ENCODE data around the gene CLSTN2. TPM values are rescaled to one million over a fixed set of nuclear protein-coding genes. Genes with fewer than 3 reads are reported as not detected.

Gene CLSTN2
- polyA plus RNA-seq, 12 donors, result 2.5 to 5.7 (median 3.4) TPM; not detected in 1

GRCh38 chr3:140148824-140149390 is 213.9 kb downstream of the CLSTN2 start:
- DNase-seq, result no peak

- DNase-seq, result no peak
Measured at GRCh38 chr3:140151321-140151720, 216.3 kb downstream of the CLSTN2 start.

- DNase-seq, result no peak
Measured at GRCh38 chr3:140152851-140153639, 218.1 kb downstream of the CLSTN2 start.

- DNase-seq, result no peak
Measured at GRCh38 chr3:140153736-140154135, 218.8 kb downstream of the CLSTN2 start.

GRCh38 chr3:140157161-140157560 is 222.2 kb downstream of the CLSTN2 start:
- DNase-seq, result no peak

DNA sequence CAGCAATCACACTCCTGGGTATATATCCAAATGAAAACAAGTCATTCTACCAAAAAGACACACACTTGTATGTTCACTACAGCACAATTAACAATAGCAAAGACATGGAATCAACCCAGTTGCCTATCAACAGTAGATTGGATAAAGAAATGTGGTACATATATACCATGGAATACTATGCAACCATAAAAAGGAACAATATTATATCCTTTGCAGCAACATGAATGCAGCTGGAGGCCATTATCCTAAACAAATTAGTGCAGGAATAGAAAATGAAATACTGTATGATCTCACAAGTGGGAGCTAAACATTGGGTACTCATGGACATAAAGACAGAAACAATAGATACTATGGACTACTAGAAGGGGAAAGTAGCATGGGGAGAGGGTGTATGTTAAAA is 224.7 kb downstream of the CLSTN2 start:
- DNase-seq, result no peak

DNA sequence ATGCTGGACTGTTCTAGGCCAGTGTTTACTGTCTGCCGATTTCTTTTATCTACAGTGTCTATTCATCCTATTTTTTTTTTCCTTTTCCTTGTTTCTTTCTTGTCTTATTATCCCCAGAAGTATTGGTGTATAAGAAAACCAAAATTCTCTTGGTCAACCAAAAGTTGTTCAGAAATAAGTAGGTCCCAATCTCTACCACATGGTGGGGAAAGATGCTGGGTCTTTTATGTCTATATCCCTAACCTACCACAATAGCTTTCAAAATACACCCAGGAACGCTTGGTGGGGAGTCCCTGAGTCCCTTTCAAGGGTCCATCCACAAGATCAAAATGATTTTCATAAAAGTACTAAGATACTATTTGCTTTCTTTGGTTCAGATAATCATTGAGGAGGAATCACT is 225.6 kb downstream of the CLSTN2 start:
- no peak for DNase-seq

DNA sequence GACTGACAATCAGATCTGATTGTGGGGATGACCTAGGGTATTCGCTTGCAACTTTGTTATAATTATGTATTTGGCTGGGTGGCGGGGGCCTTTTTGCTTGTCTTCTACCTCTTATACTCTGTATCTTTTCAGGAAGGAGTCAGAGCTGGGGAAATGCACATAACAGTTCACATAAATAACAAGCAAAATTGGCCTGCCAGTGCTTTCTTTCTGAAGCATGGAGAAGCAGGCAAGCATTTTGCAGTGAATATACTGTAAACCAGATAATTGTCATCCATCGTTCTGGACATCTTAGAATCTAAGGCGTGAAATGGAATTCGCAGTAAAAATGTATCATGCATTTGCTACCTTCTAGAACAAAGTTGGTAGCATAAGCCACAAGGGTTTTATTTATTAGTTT is 227.6 kb downstream of the CLSTN2 start:
- no peak for DNase-seq

DNA sequence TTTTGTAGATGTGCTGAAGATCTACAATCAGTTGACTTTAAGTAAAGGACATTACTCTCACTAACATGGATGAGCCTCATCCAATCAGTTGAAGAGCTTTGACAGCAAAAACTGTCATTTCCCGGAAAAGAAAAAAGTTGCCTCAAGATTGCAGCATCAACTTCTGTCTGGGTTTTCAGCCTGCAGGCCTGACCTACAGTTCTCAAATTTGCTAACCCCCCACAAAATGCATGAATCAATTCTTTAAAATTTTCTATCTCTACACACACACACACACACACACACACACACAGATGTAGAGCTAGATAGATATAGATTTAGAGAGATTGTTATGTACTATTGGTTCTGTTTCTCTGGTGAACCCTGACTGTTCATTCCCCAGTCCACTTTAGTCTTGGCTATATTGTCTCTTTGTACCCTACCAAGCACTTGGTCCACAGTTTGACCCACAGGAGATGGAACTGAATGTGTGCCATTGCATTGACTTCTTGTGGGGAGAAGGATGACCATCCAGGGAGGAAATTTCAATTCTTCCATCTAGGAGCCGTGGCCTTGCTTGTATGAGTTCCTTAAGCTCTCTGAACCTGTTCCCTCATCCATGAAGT is 228.3 kb downstream of the CLSTN2 start:
- no peak for DNase-seq

GRCh38 chr3:140164156-140164555 is 229.2 kb downstream of the CLSTN2 start:
- no peak for DNase-seq

DNA sequence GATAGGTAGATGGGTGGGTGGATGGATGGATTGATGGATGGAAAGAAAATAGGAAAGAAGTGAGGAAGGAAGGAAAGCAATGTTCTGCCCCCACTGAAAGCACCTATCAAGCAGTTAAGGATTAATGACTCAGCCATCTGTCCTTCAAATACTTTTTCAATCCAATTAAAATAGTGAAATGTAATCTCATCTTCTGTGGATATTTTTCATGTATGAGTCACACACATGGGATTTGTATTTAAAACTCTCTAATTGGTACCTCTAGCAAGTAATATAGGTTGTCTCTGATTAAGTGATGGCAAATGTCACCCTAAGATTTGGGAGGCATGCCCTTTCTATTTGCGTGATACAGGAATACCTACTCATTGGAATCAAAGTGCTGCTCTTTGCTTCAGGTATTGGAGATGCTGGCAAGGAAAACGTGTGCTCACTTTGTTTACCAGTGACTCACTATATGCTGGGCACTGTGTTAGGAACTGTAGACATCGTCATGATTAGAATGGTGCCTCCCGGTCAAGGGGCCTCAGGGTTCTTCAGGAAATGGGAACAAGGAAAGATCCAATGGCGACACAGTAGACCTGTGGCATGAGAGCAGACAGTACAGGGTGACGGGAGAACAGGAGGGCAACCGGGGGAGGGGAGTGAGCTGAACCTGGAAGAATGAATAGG is 230.1 kb downstream of the CLSTN2 start:
- no peak for DNase-seq

GRCh38 chr3:140165781-140166180 is 230.8 kb downstream of the CLSTN2 start:
- no peak for DNase-seq

DNA sequence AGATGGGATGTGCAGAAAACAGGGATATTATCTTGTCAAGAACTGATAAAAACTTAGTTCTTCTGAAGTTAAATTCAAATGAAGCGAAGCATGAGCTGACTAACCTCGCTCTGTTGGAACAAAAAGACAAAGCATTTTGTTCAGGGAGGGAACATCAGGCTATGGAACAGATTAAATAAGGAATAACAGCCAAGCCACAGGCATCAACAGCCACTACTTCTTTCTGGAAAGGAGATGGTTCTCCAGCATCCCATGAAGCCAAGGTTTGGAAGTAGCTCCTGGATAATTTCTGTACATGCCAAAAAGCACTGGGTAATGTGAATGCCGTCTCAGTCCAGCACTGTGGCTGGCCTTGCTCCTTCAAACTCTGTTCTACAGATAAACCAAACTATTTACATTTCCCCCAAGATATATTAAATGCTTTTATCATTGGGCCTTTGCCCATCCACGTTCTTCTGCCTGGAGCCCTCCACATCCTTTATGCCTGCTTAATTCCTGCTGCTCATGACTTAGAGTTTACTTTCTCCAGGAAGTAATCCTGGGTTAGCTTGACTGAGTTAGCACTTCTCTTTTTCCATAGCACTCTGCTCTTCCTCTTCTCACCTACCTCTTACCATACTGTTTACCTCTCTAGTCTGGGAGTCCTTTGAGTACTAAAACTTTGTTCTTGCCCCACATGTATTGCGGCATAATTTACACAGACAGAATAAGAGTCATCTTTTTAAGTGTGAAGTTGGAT is 232.0 kb downstream of the CLSTN2 start:
- no peak for DNase-seq

DNA sequence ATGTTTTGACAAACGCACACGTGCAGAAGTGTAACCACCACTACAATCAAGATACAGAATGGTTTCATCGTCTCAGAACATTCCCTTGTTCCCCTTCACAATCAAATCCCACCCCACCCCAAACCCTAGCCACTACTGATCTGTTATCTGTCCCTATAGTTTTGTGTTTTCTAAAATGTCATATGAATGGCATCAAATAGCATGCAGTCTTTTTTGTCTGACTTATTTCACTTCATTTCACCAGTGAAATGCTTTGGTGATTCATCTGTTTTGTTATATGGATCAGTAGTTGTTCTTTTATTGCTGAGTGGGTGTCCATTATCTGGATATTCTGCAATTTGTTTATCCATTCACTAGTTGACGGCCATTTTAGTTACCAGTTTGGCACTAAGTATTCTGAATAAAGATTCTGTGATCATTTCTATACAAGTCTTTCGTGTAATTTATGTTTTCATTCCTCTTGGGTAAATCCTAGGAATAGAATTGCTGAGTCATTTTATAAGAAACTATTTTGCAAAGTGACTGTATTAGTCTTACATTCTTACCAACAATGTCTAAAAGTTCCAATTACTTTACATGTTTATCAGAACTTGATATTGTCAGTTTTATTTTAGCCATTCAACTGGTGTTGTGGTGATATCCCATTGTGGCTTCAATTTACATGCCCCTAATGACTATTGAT is 232.8 kb downstream of the CLSTN2 start:
- no peak for DNase-seq

- no peak for DNase-seq
Measured at GRCh38 chr3:140170612-140171011, 235.6 kb downstream of the CLSTN2 start.

DNA sequence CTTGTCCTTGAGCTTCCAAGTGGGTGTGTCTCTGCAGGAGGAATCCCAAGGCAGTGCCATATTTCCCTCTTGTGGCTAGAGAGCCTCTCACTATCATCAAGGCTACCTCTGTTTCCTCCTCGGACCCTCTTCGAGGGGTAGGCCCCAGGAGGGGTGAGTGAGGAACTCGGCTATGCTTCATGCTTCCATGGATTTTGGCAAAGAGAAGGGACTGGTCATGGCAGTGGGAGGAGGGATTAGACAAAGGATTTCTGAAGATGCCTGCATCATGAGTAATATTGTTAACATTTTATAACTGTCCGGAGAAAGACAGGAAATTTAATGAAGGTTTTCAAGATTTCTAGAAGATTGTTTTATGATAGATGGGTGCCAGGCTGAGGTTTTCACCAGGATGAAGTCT is 241.5 kb downstream of the CLSTN2 start:
- DNase-seq, result no peak

DNA sequence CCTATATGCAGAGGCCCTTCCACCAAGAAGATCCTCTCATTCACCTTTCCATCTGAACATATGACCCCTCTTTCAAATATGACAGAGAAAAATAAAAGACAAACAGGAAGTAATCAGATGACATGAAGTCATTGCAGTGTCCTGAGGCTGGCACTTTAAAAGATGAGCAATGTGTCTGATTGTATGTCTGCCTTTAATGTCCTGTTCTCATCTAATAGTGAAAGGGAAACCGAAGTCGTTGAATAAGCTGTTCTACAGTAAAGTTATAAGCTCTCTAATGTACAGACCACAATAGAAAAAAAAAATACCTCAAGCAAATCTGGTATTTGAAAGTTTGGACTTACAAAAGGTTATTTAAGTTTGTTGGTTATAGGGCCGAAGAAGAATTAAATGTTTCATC is 243.0 kb downstream of the CLSTN2 start:
- no peak for DNase-seq

- no peak for DNase-seq
Measured at GRCh38 chr3:140178482-140178881, 243.5 kb downstream of the CLSTN2 start.

DNA sequence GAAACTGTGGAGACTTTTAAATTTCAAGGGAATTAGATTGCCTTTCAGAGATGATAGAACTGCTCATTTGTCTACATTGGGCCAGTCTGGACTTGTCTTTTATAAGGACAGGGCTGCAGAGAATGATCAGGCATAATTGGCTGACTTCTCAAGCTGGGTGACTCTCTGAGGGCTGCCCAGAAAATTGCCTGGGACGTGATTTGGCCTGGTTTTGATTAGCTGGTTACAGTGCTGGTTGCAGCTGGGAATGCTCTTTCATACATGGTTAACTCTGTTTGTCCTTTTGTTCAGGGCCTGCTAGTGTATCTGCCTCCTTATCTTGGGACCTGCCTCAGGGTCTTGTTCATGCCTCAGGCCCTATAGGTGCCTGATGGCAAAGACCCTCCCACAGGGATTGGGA is 245.6 kb downstream of the CLSTN2 start:
- no peak for DNase-seq

DNA sequence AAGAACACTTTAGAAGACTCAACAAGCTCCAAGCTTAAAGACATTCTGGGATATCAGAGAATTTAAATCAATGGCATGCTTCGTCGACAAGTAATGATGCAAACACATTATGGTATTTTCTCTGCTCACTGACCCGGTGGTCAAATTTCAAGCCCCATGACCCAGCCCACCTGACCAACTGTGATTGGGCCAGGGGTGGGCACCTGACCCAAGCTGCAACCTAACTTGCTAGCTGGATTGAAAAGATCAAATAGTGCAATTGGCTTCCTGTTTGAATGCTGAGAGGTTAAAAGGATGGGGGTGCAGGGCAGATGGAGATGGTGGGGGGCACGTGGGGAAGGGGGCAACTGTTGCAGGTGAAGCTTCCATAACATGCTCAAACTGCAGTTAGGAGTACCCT is 250.4 kb downstream of the CLSTN2 start:
- no peak for DNase-seq

DNA sequence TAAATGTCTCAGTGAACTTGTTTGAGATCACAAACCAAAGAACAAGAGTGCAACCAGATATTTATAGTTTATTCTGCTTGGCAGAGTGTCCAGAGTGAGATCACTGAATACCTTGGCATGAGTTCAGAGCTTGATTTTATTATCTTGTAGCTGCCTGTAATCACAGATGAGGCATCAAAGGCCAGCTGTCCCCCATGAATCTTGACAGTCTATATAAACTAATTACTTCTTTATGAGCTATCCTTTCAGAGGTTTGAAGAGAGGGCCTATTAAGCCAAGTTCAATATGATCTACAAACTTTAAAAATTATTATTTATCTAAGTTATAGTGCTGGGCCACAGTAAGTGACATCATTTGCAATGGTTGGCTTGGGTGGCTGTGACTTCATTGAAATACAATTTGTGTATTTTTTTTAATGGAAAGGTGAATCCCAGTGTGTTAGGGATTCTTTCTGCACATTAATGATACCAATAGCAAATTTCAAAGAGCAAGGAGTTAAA is 251.5 kb downstream of the CLSTN2 start:
- DNase-seq, result peak; percentile 76

Data from muscle of arm (tissue), 12 donors.